Measurements from ENCODE around the gene BLM.

DNA sequence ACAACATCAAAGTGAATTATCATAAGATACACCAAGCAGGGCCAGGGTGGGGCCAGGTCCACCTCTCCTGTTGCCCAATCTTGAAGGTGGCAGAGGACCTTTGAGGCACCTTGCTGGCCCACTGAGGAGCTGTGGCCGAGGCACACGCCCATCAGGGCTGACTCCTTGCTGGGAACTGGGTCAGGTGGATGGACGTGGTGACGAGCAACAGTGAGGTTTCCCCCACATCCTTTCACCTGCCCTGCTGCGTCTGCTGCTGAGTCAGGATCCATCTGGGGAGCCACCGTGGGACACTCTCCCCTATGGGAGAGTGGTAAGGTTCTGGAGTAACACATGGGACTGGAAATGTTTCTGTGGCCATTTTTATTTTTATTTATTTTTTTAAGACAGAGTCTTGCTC, 134.0 kb downstream of the BLM start:
- TF ChIP-seq CREB1 (IDR thresholded peaks at IDR 0.05; ENCODE audit: low read depth) (no peak), HDAC2 (IDR thresholded peaks at IDR 0.05) (no peak), GABPA (IDR thresholded peaks at IDR 0.05; ENCODE audit: low read depth) (no peak), TCF12 (IDR thresholded peaks at IDR 0.05; ENCODE audit: low read depth, low read length) (no peak), POLR2A (IDR thresholded peaks at IDR 0.05; ENCODE audit: low read depth, low read length) (no peak), TAF1 (IDR thresholded peaks at IDR 0.05; ENCODE audit: borderline replicate concordance, low read depth, low read length) (no peak), NR2C2 (IDR thresholded peaks at IDR 0.05; ENCODE audit: borderline replicate concordance, control insufficient read depth, insufficient read length, low read depth) (no peak), ASH2L (IDR thresholded peaks at IDR 0.05; ENCODE audit: borderline replicate concordance, low read depth) (no peak), SMC3 (IDR thresholded peaks at IDR 0.05; ENCODE audit: borderline replicate concordance, low read length) (no peak)
- TF ChIP-seq, protein P1, sequence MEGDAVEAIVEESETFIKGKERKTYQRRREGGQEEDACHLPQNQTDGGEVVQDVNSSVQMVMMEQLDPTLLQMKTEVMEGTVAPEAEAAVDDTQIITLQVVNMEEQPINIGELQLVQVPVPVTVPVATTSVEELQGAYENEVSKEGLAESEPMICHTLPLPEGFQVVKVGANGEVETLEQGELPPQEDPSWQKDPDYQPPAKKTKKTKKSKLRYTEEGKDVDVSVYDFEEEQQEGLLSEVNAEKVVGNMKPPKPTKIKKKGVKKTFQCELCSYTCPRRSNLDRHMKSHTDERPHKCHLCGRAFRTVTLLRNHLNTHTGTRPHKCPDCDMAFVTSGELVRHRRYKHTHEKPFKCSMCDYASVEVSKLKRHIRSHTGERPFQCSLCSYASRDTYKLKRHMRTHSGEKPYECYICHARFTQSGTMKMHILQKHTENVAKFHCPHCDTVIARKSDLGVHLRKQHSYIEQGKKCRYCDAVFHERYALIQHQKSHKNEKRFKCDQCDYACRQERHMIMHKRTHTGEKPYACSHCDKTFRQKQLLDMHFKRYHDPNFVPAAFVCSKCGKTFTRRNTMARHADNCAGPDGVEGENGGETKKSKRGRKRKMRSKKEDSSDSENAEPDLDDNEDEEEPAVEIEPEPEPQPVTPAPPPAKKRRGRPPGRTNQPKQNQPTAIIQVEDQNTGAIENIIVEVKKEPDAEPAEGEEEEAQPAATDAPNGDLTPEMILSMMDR (IDR thresholded peaks at IDR 0.05 in 2 of 3, conservative IDR thresholded peaks at IDR 0.05 in 1 of 3; ENCODE audit: control insufficient read depth in 2 of 3, extremely low read depth in 1 of 3, insufficient read depth in 1 of 3, low read depth in 3 of 3, low read length in 3 of 3) = no peak
- TF ChIP-seq, protein P2, sequence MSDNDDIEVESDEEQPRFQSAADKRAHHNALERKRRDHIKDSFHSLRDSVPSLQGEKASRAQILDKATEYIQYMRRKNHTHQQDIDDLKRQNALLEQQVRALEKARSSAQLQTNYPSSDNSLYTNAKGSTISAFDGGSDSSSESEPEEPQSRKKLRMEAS (IDR thresholded peaks at IDR 0.05; ENCODE audit: low read depth, low read length) = no peak

Data from GM12878 (cell line).